Fibroblast of mammary gland (primary cell): ENCODE data around the gene ADM2.

Experiments
- DNase-seq: peaks from one replicate; pipeline ENCODE4 v3.0.0-alpha.2; 2010; ENCODE audit warnings: low read depth
- H3K4me3 ChIP-seq: 2 replicates; pipeline ENCODE4 v1.5.1; 2011; ENCODE audit warnings: low read depth, mild to moderate bottlenecking, low read length, moderate library complexity; ENCODE audit not compliant: control insufficient read depth
- TF ChIP-seq, protein P1 (sequence below): conservative IDR thresholded peaks from 2 replicates; pipeline ENCODE4 v1.5.1; 2011; ENCODE audit warnings: low read depth, low read length, inconsistent platforms; ENCODE audit not compliant: control insufficient read depth, insufficient read depth

Gene ADM2

GRCh38 chr22:50463188-50463900, 18.0 kb upstream of the ADM2 start:
- DNase-seq = no peak
- TF ChIP-seq, protein P1, sequence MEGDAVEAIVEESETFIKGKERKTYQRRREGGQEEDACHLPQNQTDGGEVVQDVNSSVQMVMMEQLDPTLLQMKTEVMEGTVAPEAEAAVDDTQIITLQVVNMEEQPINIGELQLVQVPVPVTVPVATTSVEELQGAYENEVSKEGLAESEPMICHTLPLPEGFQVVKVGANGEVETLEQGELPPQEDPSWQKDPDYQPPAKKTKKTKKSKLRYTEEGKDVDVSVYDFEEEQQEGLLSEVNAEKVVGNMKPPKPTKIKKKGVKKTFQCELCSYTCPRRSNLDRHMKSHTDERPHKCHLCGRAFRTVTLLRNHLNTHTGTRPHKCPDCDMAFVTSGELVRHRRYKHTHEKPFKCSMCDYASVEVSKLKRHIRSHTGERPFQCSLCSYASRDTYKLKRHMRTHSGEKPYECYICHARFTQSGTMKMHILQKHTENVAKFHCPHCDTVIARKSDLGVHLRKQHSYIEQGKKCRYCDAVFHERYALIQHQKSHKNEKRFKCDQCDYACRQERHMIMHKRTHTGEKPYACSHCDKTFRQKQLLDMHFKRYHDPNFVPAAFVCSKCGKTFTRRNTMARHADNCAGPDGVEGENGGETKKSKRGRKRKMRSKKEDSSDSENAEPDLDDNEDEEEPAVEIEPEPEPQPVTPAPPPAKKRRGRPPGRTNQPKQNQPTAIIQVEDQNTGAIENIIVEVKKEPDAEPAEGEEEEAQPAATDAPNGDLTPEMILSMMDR = no peak

DNA sequence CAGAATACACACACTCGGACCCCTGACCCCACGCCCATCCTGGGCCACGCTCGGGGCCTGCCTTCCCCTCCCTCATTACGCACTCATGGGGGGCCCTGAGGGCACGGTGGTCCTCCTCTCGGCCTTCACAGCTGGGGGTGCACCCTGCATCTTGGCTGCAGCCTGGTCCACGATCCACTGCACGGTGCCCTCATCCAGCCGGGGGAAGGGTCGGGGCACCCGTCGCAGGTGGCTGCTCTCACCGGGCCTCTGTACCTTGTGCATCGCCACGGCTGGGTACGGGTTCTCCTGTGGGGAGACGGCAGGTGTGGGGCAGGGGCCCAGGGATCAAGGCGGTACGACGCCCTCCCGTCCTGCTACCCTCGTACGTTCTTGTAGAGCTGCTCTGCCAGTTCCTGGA, 16.9 kb upstream of the ADM2 start:
- no peak for DNase-seq
- H3K4me3 ChIP-seq = no peak overlapping the region
- TF ChIP-seq, protein P1 = no peak

More at GRCh38 chr22:50463188-50463900, 18.0 kb upstream of the ADM2 start:
- no peak overlapping the region for H3K4me3 ChIP-seq

GRCh38 chr22:50465066-50465930, 16.0 kb upstream of the ADM2 start:
- TF ChIP-seq, protein P1 = no peak
- H3K4me3 ChIP-seq = no peak overlapping the region
- no peak for DNase-seq

DNA sequence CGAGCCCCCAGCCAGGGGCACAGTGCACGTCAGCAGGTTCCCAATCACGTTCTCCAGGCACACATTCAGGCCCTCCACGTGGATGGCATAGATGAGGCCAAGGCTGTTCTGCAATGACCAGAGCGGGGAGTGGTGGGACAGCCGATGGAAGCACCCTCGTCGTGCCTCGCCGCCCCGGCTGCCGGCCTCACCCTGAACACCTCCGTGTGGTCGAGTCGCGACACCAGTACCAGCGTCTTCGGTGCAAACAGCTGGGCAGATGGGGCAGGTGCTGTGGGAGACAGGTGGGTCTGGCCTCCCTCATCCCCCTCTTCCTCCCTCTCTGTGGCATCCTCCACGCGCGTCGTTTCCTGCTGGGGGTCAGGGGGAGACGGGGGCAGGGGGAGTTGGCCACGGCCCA, 14.0 kb upstream of the ADM2 start:
- H3K4me3 ChIP-seq = no peak overlapping the region
- DNase-seq = no peak
- TF ChIP-seq, protein P1 = no peak

- no peak overlapping the region for H3K4me3 ChIP-seq
- DNase-seq = no peak
- TF ChIP-seq, protein P1 = no peak
Measured at GRCh38 chr22:50467773-50468440, 13.4 kb upstream of the ADM2 start.

- no peak overlapping the region for H3K4me3 ChIP-seq
- TF ChIP-seq, protein P1 = no peak
- no peak for DNase-seq
Measured at GRCh38 chr22:50468626-50469025, 12.7 kb upstream of the ADM2 start.
